CD14-positive monocyte (primary cell): ENCODE measurements around the gene HHIPL1. TPM values are rescaled to one million over a fixed set of nuclear protein-coding genes. Genes with fewer than 3 reads are reported as not detected.

ENCODE experiments used
- DNase-seq, 3 donors: peaks; one replicate each; pipeline ENCODE4 v3.0.0-alpha.2; 2011 to 2022
- H2AFZ ChIP-seq: 2 replicates; pipeline ENCODE4 v1.6.0; 2012; ENCODE audit warnings: mild to moderate bottlenecking, low read depth, low read length, inconsistent platforms; ENCODE audit not compliant: insufficient read depth, poor library complexity, severe bottlenecking
- H3K27ac ChIP-seq, 2 donors: 1 replicate in 1 of 2; 2 replicates in 1 of 2; pipeline ENCODE4 v1.5.1; 2012 to 2013; ENCODE audit warnings: low read length in 2 of 2, control low read depth in 1 of 2, inconsistent platforms in 1 of 2, low read depth in 1 of 2, mild to moderate bottlenecking in 1 of 2
- H3K27me3 ChIP-seq, 2 donors: one replicate each; pipeline versions ENCODE4 v1.6.0 to v1.6.1; 2011 to 2013; ENCODE audit warnings: low read length in 2 of 2; ENCODE audit not compliant: control insufficient read depth in 2 of 2, insufficient read depth in 2 of 2
- H3K36me3 ChIP-seq, 2 donors: replicated peaks in 1 of 2; 1 replicate in 1 of 2; 2 replicates in 1 of 2; pipeline versions ENCODE4 v1.5.1 to v1.6.1; 2012 to 2013; ENCODE audit warnings: low read length in 2 of 2, control low read depth in 1 of 2, inconsistent platforms in 1 of 2, mild to moderate bottlenecking in 1 of 2; ENCODE audit not compliant: insufficient read depth in 2 of 2, control insufficient read depth in 1 of 2
- H3K4me1 ChIP-seq, 2 donors: 1 replicate in 1 of 2; 2 replicates in 1 of 2; pipeline versions ENCODE4 v1.5.1 to v1.6.1; 2012 to 2013; ENCODE audit warnings: low read length in 2 of 2, control low read depth in 1 of 2, inconsistent platforms in 1 of 2, mild to moderate bottlenecking in 1 of 2, moderate library complexity in 1 of 2; ENCODE audit not compliant: insufficient read depth in 2 of 2, control insufficient read depth in 1 of 2
- H3K4me2 ChIP-seq: replicated peaks from 2 replicates; pipeline ENCODE3; 2012; ENCODE audit warnings: low read length, moderate library complexity, mild to moderate bottlenecking; ENCODE audit not compliant: poor library complexity, severe bottlenecking; ENCODE audit errors: extremely low read depth
- H3K4me3 ChIP-seq, 3 experiments: fragments of 200-600 bp in 1 of 3; sonication (generic) in 1 of 3; replicated peaks in 1 of 3; 1 replicate in 2 of 3; 2 replicates in 1 of 3; pipeline ENCODE4 v1.5.1; 2011 to 2013; ENCODE audit warnings: low read length in 3 of 3, mild to moderate bottlenecking in 3 of 3, control low read depth in 2 of 3, low read depth in 2 of 3, inconsistent platforms in 1 of 3, moderate library complexity in 1 of 3
- H3K79me2 ChIP-seq: 2 replicates; pipeline ENCODE4 v1.6.0; 2012; ENCODE audit warnings: mild to moderate bottlenecking, control low read depth, inconsistent platforms, low read length, moderate library complexity; ENCODE audit not compliant: insufficient read depth
- H3K9ac ChIP-seq: 2 replicates; pipeline ENCODE4 v1.6.0; 2017; ENCODE audit warnings: low read length, mild to moderate bottlenecking; ENCODE audit not compliant: insufficient read depth, poor library complexity, severe bottlenecking
- H3K9me3 ChIP-seq, 2 donors: replicated peaks in 1 of 2; 1 replicate in 1 of 2; 2 replicates in 1 of 2; pipeline versions ENCODE4 v1.5.1 to v1.6.1; 2012 to 2013; ENCODE audit warnings: low read length in 2 of 2, control low read depth in 1 of 2; ENCODE audit not compliant: control insufficient read depth in 1 of 2, insufficient read depth in 1 of 2
- H4K20me1 ChIP-seq: 2 replicates; pipeline ENCODE4 v1.6.0; 2012; ENCODE audit warnings: mild to moderate bottlenecking, low read length, control low read depth, moderate library complexity; ENCODE audit not compliant: insufficient read depth
- H3K27ac Mint-ChIP-seq, 7 donors: one replicate each; pipeline ENCODE4 v1.8.0; 2020; ENCODE audit warnings: mild to moderate bottlenecking in 7 of 7, mixed read lengths in 7 of 7, moderate library complexity in 6 of 7, inconsistent platforms in 2 of 7
- H3K27me3 Mint-ChIP-seq, 3 donors: one replicate each; pipeline ENCODE4 v1.8.0; 2021 to 2022; ENCODE audit warnings: low read depth in 3 of 3, mild to moderate bottlenecking in 3 of 3, mixed read lengths in 3 of 3, moderate library complexity in 3 of 3, inconsistent platforms in 1 of 3
- H3K36me3 Mint-ChIP-seq, 2 donors: one replicate each; pipeline ENCODE4 v1.8.0; 2020; ENCODE audit warnings: mixed read lengths in 2 of 2, inconsistent platforms in 1 of 2, mild to moderate bottlenecking in 1 of 2
- H3K4me1 Mint-ChIP-seq: one replicate; pipeline ENCODE4 v1.8.0; 2020; ENCODE audit warnings: mild to moderate bottlenecking, mixed read lengths
- H3K4me3 Mint-ChIP-seq, 2 donors: one replicate each; pipeline ENCODE4 v1.8.0; 2020; ENCODE audit warnings: mild to moderate bottlenecking in 2 of 2, mixed read lengths in 2 of 2, moderate library complexity in 1 of 2
- H3K9me3 Mint-ChIP-seq, 7 donors: one replicate each; pipeline ENCODE4 v1.8.0; 2020 to 2022; ENCODE audit warnings: mixed read lengths in 7 of 7, mild to moderate bottlenecking in 6 of 7, moderate library complexity in 6 of 7, inconsistent platforms in 2 of 7
- CTCF ChIP-seq: fragments of 200-600 bp; IDR thresholded peaks from one replicate; pipeline ENCODE4 v1.8.0; 2022; ENCODE audit warnings: antibody characterized with exemption, mild to moderate bottlenecking
- WGBS: methylation state at CpG from one replicate; pipeline ENCODE4 v1.1.5; 2013; ENCODE audit warnings: missing lambda C conversion rate; ENCODE audit not compliant: insufficient coverage; 5-methylcytosine and 5-hydroxymethylcytosine counted together
- intact Hi-C, 2 donors: fragments of 100-400 bp; cut with micrococcal nuclease; formaldehyde crosslinking; loops; one replicate each; pipeline versions ENCODE4 v1.15.0 to v1.15.1; 2023
- polyA plus RNA-seq, 3 donors: library from polyadenylated mRNA; depleted of rRNA in 1 of 3; unstranded in 2 of 3; stranded (reverse) in 1 of 3; fragments of 300-500 nt in 2 of 3; fragments of >200 nt in 1 of 3; fragmentation: Illumina TruSeq in 2 of 3; gene quantifications; 1 replicate in 2 of 3; 2 replicates in 1 of 3; pipeline ENCODE4 v1.2.3, GENCODE V29; 2012 to 2021

The HHIPL1 gene
- polyA plus RNA-seq, 3 donors = 0.09 TPM; not detected in 2

- H3K27ac ChIP-seq = no peak overlapping the region
- intact Hi-C loops = no loop called here
- no peaks in the 10 kb centered on the region for H3K4me1 ChIP-seq
- Mint-ChIP-seq H3K36me3 (peaks cover 0 to 2% of the 10 kb centered on the region in 2 donors), H3K27ac (no peak overlapping the region), H3K9me3 (peaks cover 5 to 23% (median 13%) of the 10 kb centered on the region in 7 donors), H3K27me3 (peaks cover 6 to 8% (median 8%) of the 10 kb centered on the region in 3 donors), H3K4me1 (no peaks in the 10 kb centered on the region), H3K4me3 (no peak overlapping the region)
- H4K20me1 ChIP-seq = no peaks in the 10 kb centered on the region
- no peak for DNase-seq
- peaks cover 13 to 22% of the 10 kb centered on the region in 2 donors for H3K9me3 ChIP-seq
- no peak overlapping the region for H3K4me2 ChIP-seq
- no peaks in the 10 kb centered on the region for H3K79me2 ChIP-seq
- no peak overlapping the region for H2AFZ ChIP-seq
- H3K4me3 ChIP-seq = no peak overlapping the region
- H3K9ac ChIP-seq = no peak overlapping the region
- no peaks in the 10 kb centered on the region for H3K27me3 ChIP-seq
- 98% methylated on average over 4 of the region's 7 CpGs for WGBS
- TF ChIP-seq CTCF = no peak
- no peaks in the 10 kb centered on the region for H3K36me3 ChIP-seq
These were observed 63.5 kb downstream of the HHIPL1 start for GRCh38 chr14:99708449-99708848.

DNA sequence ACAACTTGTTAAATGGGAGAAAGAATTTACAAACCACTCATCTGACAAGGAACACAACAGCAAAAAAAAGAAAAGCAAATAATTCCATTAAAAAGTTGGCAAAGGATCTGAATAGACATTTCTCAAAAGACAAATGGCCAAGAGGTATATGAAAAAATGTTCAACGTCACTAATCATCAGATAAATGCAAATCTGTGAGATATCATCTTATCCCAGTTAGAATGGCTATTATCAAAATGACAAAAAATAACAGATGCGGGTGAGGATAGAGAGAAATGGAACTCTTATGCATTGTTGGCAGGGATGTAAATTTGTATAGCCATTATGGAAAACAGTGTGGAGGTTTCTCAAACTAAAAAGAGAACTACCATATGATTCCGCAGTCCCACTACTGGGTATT lies 69.0 kb downstream of the HHIPL1 start:
- no peaks in the 10 kb centered on the region for H3K4me1 Mint-ChIP-seq
- Histone ChIP-seq H3K9me3 (no peaks in the 10 kb centered on the region), H3K27me3 (no peaks in the 10 kb centered on the region), H3K4me2 (no peak overlapping the region), H3K4me1 (no peaks in the 10 kb centered on the region), H3K79me2 (no peaks in the 10 kb centered on the region), H3K4me3 (no peak overlapping the region), H2AFZ (no peak overlapping the region), H3K9ac (no peak overlapping the region), H4K20me1 (no peaks in the 10 kb centered on the region), H3K36me3 (no peaks in the 10 kb centered on the region), H3K27ac (no peak overlapping the region)
- no peak for DNase-seq
- H3K9me3 Mint-ChIP-seq = peaks cover 0 to 2% (median 0%) of the 10 kb centered on the region in 7 donors
- no peak overlapping the region for H3K4me3 Mint-ChIP-seq
- intact Hi-C loops = no loop called here
- no peaks in the 10 kb centered on the region for H3K36me3 Mint-ChIP-seq
- H3K27ac Mint-ChIP-seq = no peak overlapping the region
- no CpG with 5 or more reads among the region's 3 CpGs for WGBS
- TF ChIP-seq CTCF = no peak
- H3K27me3 Mint-ChIP-seq = peaks cover 14 to 24% (median 17%) of the 10 kb centered on the region in 3 donors
